ENCODE measurements around the gene EXT2. TPM values are rescaled to one million over a fixed set of nuclear protein-coding genes. Genes with fewer than 3 reads are reported as not detected.

Gene EXT2
- total and polyA plus RNA-seq, 4 donors: 54.8 to 96.2 (median 74.3) TPM

DNA sequence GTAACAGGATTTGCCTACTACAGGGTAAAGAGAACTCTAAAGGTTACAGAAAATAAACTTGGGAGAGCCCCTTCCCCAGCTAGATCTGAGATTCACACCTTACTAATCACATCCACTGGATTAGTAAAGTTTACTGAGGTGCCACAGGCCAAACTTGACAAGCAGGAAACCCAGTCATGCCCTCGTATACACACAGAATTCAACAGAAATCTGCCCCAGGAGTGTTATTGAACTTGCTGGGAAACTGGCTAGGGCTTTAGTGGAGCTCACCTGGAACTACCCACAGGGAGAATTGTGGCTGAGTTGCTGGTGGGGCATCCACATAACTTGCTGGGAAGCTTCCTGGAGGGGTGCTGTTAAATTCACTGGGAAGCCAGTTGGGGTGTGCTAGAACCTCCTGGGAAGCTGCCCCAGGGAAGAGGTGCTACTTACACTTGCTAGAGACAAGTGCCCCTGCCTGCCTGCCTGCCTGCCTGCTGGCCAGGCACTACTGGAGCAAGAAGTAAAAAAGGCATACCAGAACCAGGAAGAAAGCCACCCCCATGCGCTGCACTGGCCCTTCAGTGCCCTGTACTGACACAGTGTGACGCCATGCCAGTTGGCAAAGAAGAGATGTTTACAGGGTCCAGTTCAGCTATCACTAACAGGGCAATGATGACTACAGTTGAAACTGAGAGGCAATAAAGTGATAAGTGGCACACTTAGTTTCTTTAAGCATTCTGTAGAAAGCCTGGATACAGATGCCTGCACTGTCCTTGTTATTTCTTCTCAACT lies 108.0 kb downstream of the EXT2 start:
- WGBS (ENCODE audit: insufficient coverage): 88% methylated on average over 2 of the region's 3 CpGs
- Histone ChIP-seq H3K4me3 (ENCODE audit: low read depth, low read length) (no peak overlapping the region), H3K4me1 (ENCODE audit: control insufficient read depth, insufficient read depth, low read length) (no peaks in the 10 kb centered on the region), H3K36me3 (ENCODE audit: control insufficient read depth, insufficient read depth, low read length) (no peaks in the 10 kb centered on the region), H3K9me3 (ENCODE audit: control insufficient read depth, insufficient read depth, low read length) (no peaks in the 10 kb centered on the region), H3K27me3 (ENCODE audit: control insufficient read depth, insufficient read depth, low read length) (no peaks in the 10 kb centered on the region), H3K27ac (ENCODE audit: low read depth, low read length) (no peak overlapping the region)
- DNase-seq (ENCODE audit: low read depth in 4 of 6, low spot score in 6 of 6): no peak

DNA sequence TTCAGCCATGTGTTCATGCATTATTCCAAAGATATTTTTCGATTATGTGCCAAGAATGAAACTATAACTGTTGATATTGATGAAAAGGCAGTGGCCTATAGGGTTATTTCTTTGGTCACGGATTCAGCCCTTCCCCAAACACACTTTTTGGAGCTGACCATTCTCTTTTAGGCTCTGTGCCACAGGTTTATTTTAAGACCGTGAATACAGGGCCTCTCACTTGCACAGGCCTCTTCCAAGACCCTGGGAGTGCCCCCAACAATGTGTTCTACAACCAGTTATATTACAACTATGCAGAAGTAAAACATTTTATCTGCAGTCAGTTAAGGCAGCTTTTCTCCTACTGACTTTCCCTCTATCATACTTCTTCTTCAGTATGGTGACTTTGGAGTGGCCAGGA lies 109.9 kb downstream of the EXT2 start:
- no peak for DNase-seq (ENCODE audit: low read depth in 4 of 6, low spot score in 6 of 6)
- Histone ChIP-seq H3K36me3 (ENCODE audit: control insufficient read depth, insufficient read depth, low read length) (no peaks in the 10 kb centered on the region), H3K4me3 (ENCODE audit: low read depth, low read length) (no peak overlapping the region), H3K4me1 (ENCODE audit: control insufficient read depth, insufficient read depth, low read length) (no peaks in the 10 kb centered on the region), H3K27me3 (ENCODE audit: control insufficient read depth, insufficient read depth, low read length) (no peaks in the 10 kb centered on the region), H3K27ac (ENCODE audit: low read depth, low read length) (no peak overlapping the region), H3K9me3 (ENCODE audit: control insufficient read depth, insufficient read depth, low read length) (no peaks in the 10 kb centered on the region)
- WGBS (ENCODE audit: insufficient coverage): 78% methylated on average over 1 of the region's 3 CpGs

DNA sequence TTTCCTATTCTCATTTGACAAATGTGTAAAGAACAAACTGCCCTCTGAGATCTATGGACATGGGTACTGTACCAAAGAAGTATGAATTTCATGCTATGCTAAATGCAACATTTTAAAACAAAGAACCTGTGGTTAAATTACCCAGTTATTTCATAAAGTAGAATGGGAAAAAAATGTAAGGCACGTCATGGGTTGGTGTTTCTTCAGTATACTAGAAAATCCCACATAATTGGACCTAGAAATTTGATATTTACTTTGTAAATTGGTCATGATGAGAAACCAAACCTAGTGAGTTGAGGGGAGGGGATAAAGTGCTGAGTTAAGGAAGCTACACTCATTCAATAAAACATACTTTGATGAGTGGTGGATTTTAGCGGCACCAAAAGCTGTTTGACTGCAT lies 110.4 kb downstream of the EXT2 start:
- no peaks in the 10 kb centered on the region for H3K27me3 ChIP-seq (ENCODE audit: control insufficient read depth, insufficient read depth, low read length)
- no peak overlapping the region for H3K27ac ChIP-seq (ENCODE audit: low read depth, low read length)
- H3K36me3 ChIP-seq (ENCODE audit: control insufficient read depth, insufficient read depth, low read length): no peaks in the 10 kb centered on the region
- DNase-seq (ENCODE audit: low read depth in 4 of 6, low spot score in 6 of 6): no peak
- no CpG with 5 or more reads among the region's 2 CpGs for whole genome bisulfite sequencing (ENCODE audit: insufficient coverage)
- no peaks in the 10 kb centered on the region for H3K4me1 ChIP-seq (ENCODE audit: control insufficient read depth, insufficient read depth, low read length)
- H3K9me3 ChIP-seq (ENCODE audit: control insufficient read depth, insufficient read depth, low read length): no peaks in the 10 kb centered on the region
- no peak overlapping the region for H3K4me3 ChIP-seq (ENCODE audit: low read depth, low read length)

DNA sequence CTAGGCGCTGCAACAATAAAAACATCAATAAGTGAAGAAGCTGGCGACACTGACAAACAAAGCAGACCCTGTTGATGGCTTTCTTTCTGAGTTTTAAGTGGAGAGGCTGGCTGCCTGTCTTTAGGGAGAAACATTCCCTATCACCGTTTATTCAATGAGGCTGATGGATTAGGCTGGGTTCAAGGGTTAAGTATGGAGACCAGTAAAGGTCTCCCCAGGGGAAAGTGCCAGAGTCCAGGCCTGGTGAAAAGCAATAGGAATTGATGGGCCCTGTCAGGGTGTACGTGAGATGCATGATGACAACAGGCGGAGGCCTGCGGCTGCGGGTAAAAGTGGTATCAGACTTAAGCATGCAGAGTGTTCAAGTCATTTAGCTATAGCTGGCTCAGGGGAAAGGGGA lies 111.8 kb downstream of the EXT2 start:
- Histone ChIP-seq H3K9me3 (ENCODE audit: control insufficient read depth, insufficient read depth, low read length) (peaks cover under 1% of the 10 kb centered on the region), H3K27ac (ENCODE audit: low read depth, low read length) (no peak overlapping the region), H3K4me3 (ENCODE audit: low read depth, low read length) (no peak overlapping the region), H3K4me1 (ENCODE audit: control insufficient read depth, insufficient read depth, low read length) (no peaks in the 10 kb centered on the region), H3K27me3 (ENCODE audit: control insufficient read depth, insufficient read depth, low read length) (no peaks in the 10 kb centered on the region), H3K36me3 (ENCODE audit: control insufficient read depth, insufficient read depth, low read length) (no peaks in the 10 kb centered on the region)
- DNase-seq (ENCODE audit: low read depth in 4 of 6, low spot score in 6 of 6): peak in 5 of 6 donors; percentile 36 to 85 (median 46)
- 51% methylated on average over 3 of the region's 7 CpGs for WGBS (ENCODE audit: insufficient coverage)

DNA sequence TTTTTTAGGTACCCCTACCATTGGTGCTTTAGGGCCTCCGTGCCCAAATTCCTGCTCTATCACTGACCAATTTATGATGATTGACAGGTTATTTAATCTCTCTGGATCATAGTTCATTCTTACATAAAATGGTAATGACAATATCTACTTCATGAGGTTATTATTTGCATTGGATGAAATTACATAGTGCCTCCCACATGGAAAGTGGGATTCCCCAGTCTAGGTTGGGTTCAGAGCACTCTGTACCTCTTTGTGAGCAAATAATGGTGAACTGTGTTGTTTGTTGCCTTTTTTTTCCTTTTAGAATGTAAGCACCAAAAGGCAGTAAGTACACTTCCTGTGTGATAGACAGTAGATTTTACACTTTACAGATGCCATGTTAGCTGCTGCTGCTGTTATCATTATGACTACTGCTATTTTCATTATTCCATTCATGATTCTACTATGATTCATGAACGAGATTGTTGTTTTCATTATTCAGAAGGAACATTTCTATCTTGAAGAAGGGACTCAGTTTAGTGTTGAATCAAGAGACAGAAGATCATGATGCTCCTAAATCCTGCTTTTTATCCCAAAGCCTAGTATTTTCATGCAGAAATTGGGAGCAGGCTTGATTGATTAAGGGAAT lies 113.6 kb downstream of the EXT2 start:
- Histone ChIP-seq H3K9me3 (ENCODE audit: control insufficient read depth, insufficient read depth, low read length) (peaks cover 4% of the 10 kb centered on the region), H3K27me3 (ENCODE audit: control insufficient read depth, insufficient read depth, low read length) (no peaks in the 10 kb centered on the region), H3K4me1 (ENCODE audit: control insufficient read depth, insufficient read depth, low read length) (no peaks in the 10 kb centered on the region), H3K36me3 (ENCODE audit: control insufficient read depth, insufficient read depth, low read length) (no peaks in the 10 kb centered on the region), H3K4me3 (ENCODE audit: low read depth, low read length) (no peak overlapping the region), H3K27ac (ENCODE audit: low read depth, low read length) (no peak overlapping the region)
- DNase-seq (ENCODE audit: low read depth in 4 of 6, low spot score in 6 of 6): no peak
- WGBS (ENCODE audit: insufficient coverage): no CpG with 5 or more reads among the region's 2 CpGs

DNA sequence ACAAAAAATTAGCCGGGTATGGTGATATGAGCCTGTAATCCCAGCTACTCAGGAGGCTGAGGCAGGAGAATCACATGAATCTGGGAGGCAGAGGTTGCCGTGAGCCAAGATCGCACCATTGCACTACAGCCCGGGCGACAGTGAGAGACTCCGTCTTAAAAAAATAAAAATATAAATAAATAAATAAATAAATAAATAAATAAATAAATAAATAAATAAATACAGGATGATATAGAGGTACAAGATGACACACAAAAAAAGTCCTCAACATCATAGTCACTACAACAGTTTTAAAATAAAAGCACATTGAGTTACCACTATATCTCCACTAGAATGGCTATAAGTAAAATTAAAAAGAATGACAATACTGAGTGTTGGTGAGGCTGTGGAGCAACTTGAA lies 116.7 kb downstream of the EXT2 start:
- no peak for DNase-seq (ENCODE audit: low read depth in 4 of 6, low spot score in 6 of 6)
- no peaks in the 10 kb centered on the region for H3K27me3 ChIP-seq (ENCODE audit: control insufficient read depth, insufficient read depth, low read length)
- WGBS (ENCODE audit: insufficient coverage): 100% methylated on average over 1 of the region's 6 CpGs

DNA sequence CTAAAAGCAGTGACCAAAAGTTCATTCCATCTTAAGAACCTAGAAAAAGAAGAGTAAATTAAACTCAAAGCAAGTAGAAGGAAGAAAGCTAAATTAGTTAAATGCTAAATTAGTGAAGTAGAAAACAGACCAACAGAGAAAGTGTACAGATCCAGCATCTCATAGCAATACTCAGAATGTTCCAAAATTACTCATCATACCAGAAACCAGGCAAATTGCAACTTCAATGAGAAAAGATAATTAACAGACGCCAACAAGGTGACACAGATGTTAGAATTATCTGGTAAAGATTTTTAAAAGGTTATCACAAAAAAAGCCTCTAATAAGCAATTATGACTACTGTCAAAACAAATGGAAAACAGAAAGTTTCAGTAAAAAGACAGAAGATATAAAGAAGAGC lies 117.7 kb downstream of the EXT2 start:
- H3K36me3 ChIP-seq (ENCODE audit: control insufficient read depth, insufficient read depth, low read length): no peaks in the 10 kb centered on the region
- no CpG with 5 or more reads among the region's 1 CpG for WGBS (ENCODE audit: insufficient coverage)
- DNase-seq (ENCODE audit: low read depth in 4 of 6, low spot score in 6 of 6): no peak

More for the DNA sequence above, 116.7 kb downstream of the EXT2 start:
- H3K4me3 ChIP-seq (ENCODE audit: low read depth, low read length): no peak overlapping the region
- H3K4me1 ChIP-seq (ENCODE audit: control insufficient read depth, insufficient read depth, low read length): no peaks in the 10 kb centered on the region
- H3K9me3 ChIP-seq (ENCODE audit: control insufficient read depth, insufficient read depth, low read length): peaks cover 4% of the 10 kb centered on the region
- no peak overlapping the region for H3K27ac ChIP-seq (ENCODE audit: low read depth, low read length)
- no peaks in the 10 kb centered on the region for H3K36me3 ChIP-seq (ENCODE audit: control insufficient read depth, insufficient read depth, low read length)

DNA sequence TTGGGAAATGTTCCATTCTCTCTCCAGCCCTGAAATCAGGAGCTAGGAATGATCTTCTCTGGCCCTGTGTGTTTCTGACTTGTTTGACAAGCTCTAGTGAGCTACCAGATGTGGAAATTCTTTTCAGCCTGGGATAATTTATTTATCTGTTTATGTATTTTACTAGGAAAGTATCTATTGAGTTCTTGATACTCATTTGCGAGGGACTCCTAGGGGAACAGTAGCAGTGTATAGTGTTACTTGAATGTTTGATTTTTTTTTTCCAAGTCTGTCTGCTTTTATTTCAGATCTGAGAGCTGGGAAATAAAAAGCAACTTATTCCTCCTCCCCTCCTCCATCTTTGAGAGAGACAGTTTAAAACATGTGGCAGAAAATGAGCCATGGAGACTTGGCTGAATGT lies 122.0 kb downstream of the EXT2 start:
- Histone ChIP-seq H3K4me1 (ENCODE audit: control insufficient read depth, insufficient read depth, low read length) (no peaks in the 10 kb centered on the region), H3K36me3 (ENCODE audit: control insufficient read depth, insufficient read depth, low read length) (no peaks in the 10 kb centered on the region), H3K27ac (ENCODE audit: low read depth, low read length) (no peak overlapping the region), H3K9me3 (ENCODE audit: control insufficient read depth, insufficient read depth, low read length) (peaks cover 3% of the 10 kb centered on the region), H3K27me3 (ENCODE audit: control insufficient read depth, insufficient read depth, low read length) (no peaks in the 10 kb centered on the region), H3K4me3 (ENCODE audit: low read depth, low read length) (no peak overlapping the region)
- no CpG with 5 or more reads among the region's 1 CpG for WGBS (ENCODE audit: insufficient coverage)
- DNase-seq (ENCODE audit: low read depth in 4 of 6, low spot score in 6 of 6): peak in 1 of 6 donors; percentile 41

More for the DNA sequence above, 117.7 kb downstream of the EXT2 start:
- H3K4me3 ChIP-seq (ENCODE audit: low read depth, low read length): no peak overlapping the region
- no peaks in the 10 kb centered on the region for H3K27me3 ChIP-seq (ENCODE audit: control insufficient read depth, insufficient read depth, low read length)
- no peaks in the 10 kb centered on the region for H3K4me1 ChIP-seq (ENCODE audit: control insufficient read depth, insufficient read depth, low read length)
- peaks cover 4% of the 10 kb centered on the region for H3K9me3 ChIP-seq (ENCODE audit: control insufficient read depth, insufficient read depth, low read length)
- H3K27ac ChIP-seq (ENCODE audit: low read depth, low read length): no peak overlapping the region

DNA sequence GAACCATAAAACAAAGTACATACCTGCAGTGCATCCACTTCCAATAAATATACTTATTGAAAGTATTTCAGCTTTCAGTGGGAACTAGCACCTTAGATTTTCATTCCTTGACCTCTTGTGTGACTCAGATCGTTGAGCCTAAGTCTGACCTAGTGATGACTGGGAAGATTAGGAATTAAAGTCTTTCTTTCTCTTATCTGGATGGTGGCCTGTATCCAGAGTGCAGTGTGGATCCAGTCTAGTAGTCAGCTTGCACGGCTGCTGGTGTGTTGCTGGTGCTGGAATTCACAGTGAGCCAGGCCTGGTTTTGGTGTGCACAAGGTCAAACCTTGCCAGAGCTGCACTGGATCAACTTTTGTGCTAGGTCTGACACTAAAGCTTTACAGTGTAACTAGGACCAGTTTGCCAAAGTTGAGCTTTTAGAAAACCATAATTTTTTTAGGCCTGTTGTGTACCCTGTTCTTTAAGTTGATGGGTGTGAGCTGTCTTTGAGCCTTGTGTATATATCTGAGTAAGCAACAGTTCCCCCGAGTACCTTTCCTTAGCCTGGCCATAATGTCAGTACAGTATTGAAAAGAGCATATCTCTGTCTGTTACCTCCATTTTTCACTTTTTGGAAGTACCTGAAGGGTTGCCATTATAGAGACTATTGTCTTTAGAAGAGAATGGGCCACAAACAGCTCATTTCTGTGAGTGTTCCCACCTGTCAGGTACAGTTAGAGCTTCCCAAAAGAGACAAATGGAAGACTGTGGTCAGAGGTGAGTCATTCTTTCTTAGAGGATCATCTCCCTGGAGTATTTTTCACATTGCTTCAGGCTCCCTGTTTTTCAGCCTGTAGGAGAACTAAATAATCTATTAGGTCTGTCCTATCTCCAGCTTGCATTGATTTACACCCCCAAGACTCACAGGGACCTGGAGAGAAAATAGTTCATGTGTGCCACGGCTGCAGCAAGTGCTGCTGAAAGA lies 124.6 kb downstream of the EXT2 start:
- H3K4me3 ChIP-seq (ENCODE audit: low read depth, low read length): no peak overlapping the region
- H3K36me3 ChIP-seq (ENCODE audit: control insufficient read depth, insufficient read depth, low read length): no peaks in the 10 kb centered on the region
- no peaks in the 10 kb centered on the region for H3K9me3 ChIP-seq (ENCODE audit: control insufficient read depth, insufficient read depth, low read length)
- no peaks in the 10 kb centered on the region for H3K4me1 ChIP-seq (ENCODE audit: control insufficient read depth, insufficient read depth, low read length)
- H3K27me3 ChIP-seq (ENCODE audit: control insufficient read depth, insufficient read depth, low read length): no peaks in the 10 kb centered on the region
- no peak overlapping the region for H3K27ac ChIP-seq (ENCODE audit: low read depth, low read length)
- DNase-seq (ENCODE audit: low read depth in 4 of 6, low spot score in 6 of 6): no peak
- 96% methylated on average over 2 of the region's 4 CpGs for WGBS (ENCODE audit: insufficient coverage)

Measured in spinal cord (tissue), 10 donors.